A549 (cell line): ENCODE data around the gene C19orf67. TPM values are rescaled to one million over a fixed set of nuclear protein-coding genes. Genes with fewer than 3 reads are reported as not detected.
"Not testable (repeated sequence)": the region's sequence is repeated elsewhere in the genome, so short reads cannot be mapped to it uniquely, and the experiment has no call there.

Experiments
- ATAC-seq, 2 experiments: fragments of 200-7000 bp in 1 of 2; fragments of >200 bp in 1 of 2; cut with Nextera tagmentation in 1 of 2; cut with Tn5 transposase in 1 of 2; 3 replicates each; pipeline versions ENCODE4 v1.8.0 to v1.9.1; 2018 to 2020; ENCODE audit warnings: mild to moderate bottlenecking in 1 of 2, moderate library complexity in 1 of 2
- CTCF ChIA-PET: fragments of 300-600 bp; sonication (Branson Sonifier 250); formaldehyde crosslinking; extraction: SDS; loops from one replicate; lab custom pipeline; 2021; ENCODE audit warnings: antibody characterized with exemption, inconsistent platforms; lab: Yijun Ruan, JAX
- POLR2A ChIA-PET: fragments of 350-600 bp; formaldehyde crosslinking; extraction: SDS; loops from one replicate; lab custom pipeline; 2021; ENCODE audit warnings: antibody characterized with exemption, inconsistent platforms; lab: Yijun Ruan, JAX
- DNase-seq, 2 experiments: peaks; one replicate each; pipeline versions ENCODE4 v3.0.0 to v3.0.0-alpha.2; 2011 to 2016; ENCODE audit warnings: low read depth in 1 of 2, low spot score in 1 of 2
- FAIRE-seq: peaks from 2 replicates; lab custom pipeline; 2011; peaks lifted over from hg19 to GRCh38; lab: Jason Lieb, UNC
- H3K27ac ChIP-seq, 2 experiments: fragments of >200 bp; sonication (Bioruptor Twin); formaldehyde crosslinking; 3 replicates each; pipeline ENCODE4 v1.5.1; 2016 to 2017
- H3K4me1 ChIP-seq: fragments of >200 bp; sonication (Bioruptor Twin); formaldehyde crosslinking; 3 replicates; pipeline ENCODE4 v1.6.1; 2016
- H3K4me2 ChIP-seq: fragments of >200 bp; sonication (Bioruptor Twin); formaldehyde crosslinking; 3 replicates; pipeline ENCODE4 v1.6.1; 2016
- H3K4me3 ChIP-seq: fragments of >200 bp; sonication (Bioruptor Twin); formaldehyde crosslinking; 3 replicates; pipeline ENCODE4 v1.5.1; 2016
- H3K9me3 ChIP-seq: fragments of >200 bp; sonication (Bioruptor Twin); formaldehyde crosslinking; 3 replicates; pipeline ENCODE4 v1.6.1; 2016
- CBX2 ChIP-seq: fragments of 200-600 bp; sonication (generic); IDR thresholded peaks from 2 replicates; pipeline ENCODE4 v1.6.1; 2016; ENCODE audit warnings: low read depth, mild to moderate bottlenecking, borderline replicate concordance
- CEBPB ChIP-seq, 2 experiments: fragments of >200 bp in 1 of 2; sonication (Bioruptor Twin) in 1 of 2; formaldehyde crosslinking in 1 of 2; IDR thresholded peaks; 2 replicates each; pipeline ENCODE4 v1.6.1; 2012 to 2016
- FOXS1 ChIP-seq: fragments of 250-450 bp; sonication (Bioruptor Pico); IDR thresholded peaks from 2 replicates; pipeline ENCODE4 v1.5.0; 2020; ENCODE audit warnings: mild to moderate bottlenecking, moderate library complexity
- GATA3 ChIP-seq: IDR thresholded peaks from 2 replicates; pipeline ENCODE4 v1.6.1; 2012; ENCODE audit warnings: borderline replicate concordance
- HOXB13 ChIP-seq: fragments of 250-450 bp; sonication (Bioruptor Pico); IDR thresholded peaks from 2 replicates; pipeline ENCODE4 v1.5.0; 2020; ENCODE audit warnings: low read depth, mild to moderate bottlenecking, moderate library complexity
- HOXB5 ChIP-seq: fragments of 250-450 bp; sonication (Bioruptor Pico); IDR thresholded peaks from 2 replicates; pipeline ENCODE4 v1.5.0; 2020; ENCODE audit warnings: mild to moderate bottlenecking, moderate library complexity
- JUNB ChIP-seq: fragments of >200 bp; sonication (Bioruptor Twin); formaldehyde crosslinking; IDR thresholded peaks from 2 replicates; pipeline ENCODE4 v1.6.1; 2016
- KDM5A ChIP-seq: fragments of 200-600 bp; sonication (generic); IDR thresholded peaks from 2 replicates; pipeline ENCODE4 v1.6.1; 2016; ENCODE audit warnings: antibody characterized with exemption, mild to moderate bottlenecking
- MAFK ChIP-seq: fragments of 450-650 bp; IDR thresholded peaks from 2 replicates; pipeline ENCODE4 v1.6.1; 2014; ENCODE audit not compliant: partially characterized antibody
- POLR2AphosphoS2 ChIP-seq: conservative IDR thresholded peaks from 2 replicates; pipeline ENCODE4 v1.6.1; 2012; ENCODE audit warnings: low read length, improper control_type of control experiment, inconsistent platforms
- RAD21 ChIP-seq, 2 experiments: fragments of >200 bp in 1 of 2; sonication (Bioruptor Twin) in 1 of 2; formaldehyde crosslinking in 1 of 2; IDR thresholded peaks in 1 of 2; conservative IDR thresholded peaks in 1 of 2; 2 replicates in 1 of 2; 3 replicates in 1 of 2; pipeline ENCODE4 v1.6.1; 2012 to 2018; ENCODE audit warnings: inconsistent platforms in 1 of 2
- RARB ChIP-seq: fragments of 250-450 bp; sonication (Bioruptor Pico); IDR thresholded peaks from 2 replicates; pipeline ENCODE4 v1.8.0; 2021; ENCODE audit warnings: mild to moderate bottlenecking, moderate library complexity
- RCOR1 ChIP-seq: fragments of 150-350 bp; IDR thresholded peaks from 2 replicates; pipeline ENCODE4 v1.6.1; 2014; ENCODE audit warnings: antibody characterized with exemption, low read length, low read depth
- TP53 ChIP-seq: fragments of 250-450 bp; sonication (Bioruptor Pico); IDR thresholded peaks from 2 replicates; pipeline ENCODE4 v1.5.0; 2021; ENCODE audit warnings: mild to moderate bottlenecking, moderate library complexity
- WGBS: methylation state at CpG from one replicate; pipeline ENCODE4 v1.1.6; 2017; ENCODE audit errors: missing lambda C conversion rate; 5-methylcytosine and 5-hydroxymethylcytosine counted together
- polyA plus RNA-seq, 4 experiments: library from polyadenylated mRNA; depleted of rRNA in 3 of 4; stranded (reverse); fragments of >200 nt; fragmentation: RNase III in 1 of 4; extraction: RNeasy Plus Mini Kit Qiagen cat#74134 plus additional on column Dnase treatment in 1 of 4; gene quantifications; 2 replicates in 3 of 4; 3 replicates in 1 of 4; pipeline ENCODE4 v1.2.3, GENCODE V29; 2011 to 2017
- TF ChIP-seq, protein P1 (sequence below): fragments of >200 bp; sonication (Bioruptor Twin); formaldehyde crosslinking; IDR thresholded peaks from 3 replicates; pipeline ENCODE4 v1.5.1; 2016
- TF ChIP-seq, protein P2 (sequence below): fragments of 450-650 bp; IDR thresholded peaks from 2 replicates; pipeline ENCODE4 v1.6.1; 2014; ENCODE audit warnings: antibody characterized with exemption
- TF ChIP-seq, protein P3 (sequence below): fragments of >200 bp; sonication (Bioruptor Twin); formaldehyde crosslinking; IDR thresholded peaks from 3 replicates; pipeline ENCODE4 v1.6.1; 2016

C19orf67 gene
- polyA plus RNA-seq, 2 of the 4 experiments (the other 2 are of a cell fraction) = not detected

DNA sequence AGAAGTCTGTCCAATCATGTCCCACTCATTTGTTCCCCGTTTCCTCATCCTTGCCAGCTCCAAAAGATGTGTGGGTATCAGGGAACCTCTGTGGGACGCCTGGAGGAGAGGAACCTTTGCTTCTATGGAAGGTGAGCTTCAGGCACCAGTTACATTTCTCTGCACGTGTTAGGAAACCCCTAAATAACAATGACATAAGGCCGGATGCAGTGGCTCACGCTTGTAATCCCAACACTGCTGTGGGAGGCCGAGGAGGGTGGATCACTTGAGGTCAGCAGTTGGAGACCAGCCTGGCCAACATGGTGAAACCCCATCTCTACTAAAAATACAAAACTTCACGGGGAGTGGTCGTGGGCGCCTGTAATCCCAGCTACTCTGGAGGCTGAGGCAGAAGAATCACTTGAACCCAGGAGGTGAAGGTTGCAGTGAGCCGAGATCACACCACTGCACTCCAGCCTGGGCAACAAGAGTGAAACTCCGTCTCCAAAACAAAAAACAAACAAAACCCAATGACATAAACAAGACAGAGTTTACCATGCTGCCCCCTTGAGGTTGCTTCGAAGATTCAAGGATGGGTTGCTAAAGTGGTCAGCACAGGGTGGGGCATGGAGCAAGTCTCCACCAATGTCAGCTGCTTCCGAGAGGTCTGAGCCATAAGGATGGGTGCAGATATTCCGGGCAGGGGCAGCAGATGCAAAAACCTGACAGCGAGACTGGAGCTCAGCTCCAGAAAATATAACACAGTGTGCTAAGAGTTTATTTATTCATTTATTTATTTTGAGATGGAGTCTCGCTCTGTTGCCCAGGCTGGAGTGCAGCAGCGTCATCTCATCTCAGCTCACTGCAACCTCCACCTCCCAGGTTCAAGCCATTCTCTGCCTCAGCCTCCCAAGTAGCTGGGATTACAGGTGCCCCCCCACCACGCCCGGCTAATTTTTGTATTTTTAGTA is 42.6 kb downstream of the C19orf67 start:
- H3K9me3 ChIP-seq, H3K27ac ChIP-seq, FAIRE-seq, H3K4me1 ChIP-seq, POLR2A ChIA-PET, H3K4me3 ChIP-seq: not testable (repeated sequence)
- 0 out of 3 replicates have a peak overlapping the region, but pooled peaks have one; percentile 17 for H3K4me2 ChIP-seq
- TF ChIP-seq RAD21 (conservative IDR thresholded peaks at IDR 0.05 in 1 of 2, IDR thresholded peaks at IDR 0.05 in 1 of 2) = peak in 1 of 2 experiments; percentile 34; a peak in 2 of 5 replicates
- TF ChIP-seq, protein P1, sequence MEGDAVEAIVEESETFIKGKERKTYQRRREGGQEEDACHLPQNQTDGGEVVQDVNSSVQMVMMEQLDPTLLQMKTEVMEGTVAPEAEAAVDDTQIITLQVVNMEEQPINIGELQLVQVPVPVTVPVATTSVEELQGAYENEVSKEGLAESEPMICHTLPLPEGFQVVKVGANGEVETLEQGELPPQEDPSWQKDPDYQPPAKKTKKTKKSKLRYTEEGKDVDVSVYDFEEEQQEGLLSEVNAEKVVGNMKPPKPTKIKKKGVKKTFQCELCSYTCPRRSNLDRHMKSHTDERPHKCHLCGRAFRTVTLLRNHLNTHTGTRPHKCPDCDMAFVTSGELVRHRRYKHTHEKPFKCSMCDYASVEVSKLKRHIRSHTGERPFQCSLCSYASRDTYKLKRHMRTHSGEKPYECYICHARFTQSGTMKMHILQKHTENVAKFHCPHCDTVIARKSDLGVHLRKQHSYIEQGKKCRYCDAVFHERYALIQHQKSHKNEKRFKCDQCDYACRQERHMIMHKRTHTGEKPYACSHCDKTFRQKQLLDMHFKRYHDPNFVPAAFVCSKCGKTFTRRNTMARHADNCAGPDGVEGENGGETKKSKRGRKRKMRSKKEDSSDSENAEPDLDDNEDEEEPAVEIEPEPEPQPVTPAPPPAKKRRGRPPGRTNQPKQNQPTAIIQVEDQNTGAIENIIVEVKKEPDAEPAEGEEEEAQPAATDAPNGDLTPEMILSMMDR = peak; percentile 46
- 54% methylated on average over 14 of the region's 19 CpGs for WGBS
- peak; percentile 96 to 97 for ATAC-seq
- DNase-seq = peak; percentile 69 to 82
- CTCF ChIA-PET = interaction anchor here (0.8 to 3.2 kb wide), 17 partner anchors 9 to 162 kb away, joined by 3 to 19 read pairs (median 4); partner anchors contain the start of gene IL27RA

DNA sequence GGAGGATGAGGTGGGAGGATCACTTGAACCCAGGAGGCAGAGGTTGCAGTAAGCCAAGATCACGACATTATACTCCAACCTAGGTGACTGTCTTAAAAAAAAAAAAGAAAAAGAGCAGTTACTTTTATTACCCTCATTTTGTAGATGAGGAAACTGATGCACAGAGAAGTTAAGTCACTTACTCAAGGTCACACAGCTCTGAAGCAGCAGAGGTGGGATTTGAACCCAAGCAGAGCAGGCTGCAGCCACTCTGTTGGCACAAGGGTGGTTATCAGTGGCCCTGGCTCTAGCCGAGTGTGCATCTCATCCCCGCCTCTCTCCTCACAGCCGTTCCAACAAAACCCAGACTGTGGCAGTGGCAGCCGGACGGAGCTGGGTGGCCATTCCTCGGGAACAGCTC is 46.4 kb downstream of the C19orf67 start:
- no peak overlapping the region for H3K27ac ChIP-seq
- ChIA-PET CTCF (no interaction called here), POLR2A (no interaction called here)
- no peak for FAIRE-seq
- WGBS = 76% methylated on average over 7 of the region's 7 CpGs
- H3K4me1 ChIP-seq = no peaks in the 10 kb centered on the region
- H3K4me2 ChIP-seq = no peak overlapping the region
- no peak overlapping the region for H3K4me3 ChIP-seq
- DNase-seq = no peak
- ATAC-seq = no peak
- H3K9me3 ChIP-seq = no peaks in the 10 kb centered on the region
- TF ChIP-seq MAFK (no peak), TP53 (CRISPR knock-in tag) (no peak), RCOR1 (no peak), GATA3 (no peak), HOXB5 (no peak), JUNB (no peak), POLR2AphosphoS2 (no peak), FOXS1 (CRISPR knock-in tag) (no peak), CBX2 (no peak), HOXB13 (no peak), KDM5A (no peak), RARB (no peak), CEBPB (IDR thresholded peaks at IDR 0.05) (no peak)
- TF ChIP-seq, protein P2, sequence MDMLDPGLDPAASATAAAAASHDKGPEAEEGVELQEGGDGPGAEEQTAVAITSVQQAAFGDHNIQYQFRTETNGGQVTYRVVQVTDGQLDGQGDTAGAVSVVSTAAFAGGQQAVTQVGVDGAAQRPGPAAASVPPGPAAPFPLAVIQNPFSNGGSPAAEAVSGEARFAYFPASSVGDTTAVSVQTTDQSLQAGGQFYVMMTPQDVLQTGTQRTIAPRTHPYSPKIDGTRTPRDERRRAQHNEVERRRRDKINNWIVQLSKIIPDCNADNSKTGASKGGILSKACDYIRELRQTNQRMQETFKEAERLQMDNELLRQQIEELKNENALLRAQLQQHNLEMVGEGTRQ = no peak
- TF ChIP-seq, protein P3, sequence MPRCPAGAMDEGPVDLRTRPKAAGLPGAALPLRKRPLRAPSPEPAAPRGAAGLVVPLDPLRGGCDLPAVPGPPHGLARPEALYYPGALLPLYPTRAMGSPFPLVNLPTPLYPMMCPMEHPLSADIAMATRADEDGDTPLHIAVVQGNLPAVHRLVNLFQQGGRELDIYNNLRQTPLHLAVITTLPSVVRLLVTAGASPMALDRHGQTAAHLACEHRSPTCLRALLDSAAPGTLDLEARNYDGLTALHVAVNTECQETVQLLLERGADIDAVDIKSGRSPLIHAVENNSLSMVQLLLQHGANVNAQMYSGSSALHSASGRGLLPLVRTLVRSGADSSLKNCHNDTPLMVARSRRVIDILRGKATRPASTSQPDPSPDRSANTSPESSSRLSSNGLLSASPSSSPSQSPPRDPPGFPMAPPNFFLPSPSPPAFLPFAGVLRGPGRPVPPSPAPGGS = no peak

DNA sequence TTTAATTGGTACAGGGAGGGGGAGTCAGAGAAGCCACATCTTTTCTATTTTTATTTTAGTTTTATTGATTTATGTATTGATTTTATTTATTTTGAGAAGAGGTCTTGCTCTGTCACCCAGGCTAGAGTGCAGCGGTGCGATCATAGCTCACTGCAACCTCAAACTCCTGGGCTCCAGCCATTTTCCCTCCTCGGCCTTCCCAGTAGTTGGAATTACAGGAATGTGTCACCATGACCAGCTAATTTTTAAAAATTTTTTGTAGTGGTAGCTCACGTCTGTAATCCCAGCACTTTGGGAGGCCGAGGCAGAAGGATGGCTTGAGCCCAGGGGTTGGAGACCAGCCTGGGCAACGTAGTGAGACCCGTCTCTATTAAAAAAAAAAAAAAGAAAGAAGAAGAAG is 49.9 kb downstream of the C19orf67 start:
- 77% methylated on average over 7 of the region's 7 CpGs for WGBS
- DNase-seq (no peak), ATAC-seq (no peak), FAIRE-seq (no peak)
- ChIA-PET CTCF (interaction anchor here (0.7 to 1.8 kb wide), 4 partner anchors 17 to 153 kb away, joined by 3 to 4 read pairs (median 4); no protein-coding TSS in a partner anchor), POLR2A (no interaction called here)
- Histone ChIP-seq H3K4me1 (peaks cover 4% of the 10 kb centered on the region; the same call in 1 of the 3 replicates), H3K4me2 (no peak overlapping the region), H3K27ac (no peak overlapping the region), H3K9me3 (no peaks in the 10 kb centered on the region), H3K4me3 (no peak overlapping the region)
- TF ChIP-seq POLR2AphosphoS2 = no peak
- no peak for TF ChIP-seq RAD21 (conservative IDR thresholded peaks at IDR 0.05 in 1 of 2, IDR thresholded peaks at IDR 0.05 in 1 of 2)
- TF ChIP-seq, protein P2 = no peak
- TF ChIP-seq, protein P1 = no peak
- no peak for TF ChIP-seq RCOR1
- TF ChIP-seq HOXB13 = no peak

DNA sequence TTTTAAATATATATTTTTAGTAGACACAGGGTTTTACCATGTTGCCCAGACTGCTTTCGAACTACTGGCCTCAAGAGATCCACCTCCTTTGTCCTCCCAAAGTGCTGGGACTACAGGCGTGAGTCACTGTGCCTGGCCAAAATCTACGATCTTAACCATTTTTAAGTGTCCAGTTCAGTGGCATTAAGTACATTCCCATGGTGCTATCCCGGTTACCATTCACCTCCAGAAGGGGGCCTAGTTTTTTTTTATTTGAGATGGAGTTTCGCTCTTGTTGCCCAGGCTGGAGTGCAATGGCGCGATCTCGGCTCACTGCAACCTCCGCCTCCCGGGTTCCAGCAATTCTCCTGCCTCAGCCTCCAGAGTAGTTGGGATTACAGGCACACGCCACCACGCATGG is 50.4 kb downstream of the C19orf67 start:
- POLR2A ChIA-PET = not testable (repeated sequence)

More for the DNA sequence above, 50.4 kb downstream of the C19orf67 start:
- not testable (repeated sequence) for DNase-seq, H3K4me2 ChIP-seq, ATAC-seq, H3K4me1 ChIP-seq, FAIRE-seq, H3K27ac ChIP-seq, H3K9me3 ChIP-seq, H3K4me3 ChIP-seq
- CTCF ChIA-PET = interaction anchor here (1.0 to 1.8 kb wide), 3 partner anchors 12 to 22 kb away, joined by 3 to 4 read pairs (median 3); no protein-coding TSS in a partner anchor
- WGBS = 83% methylated on average over 12 of the region's 12 CpGs
